ENCODE results near the gene SSBP3. TPM values are rescaled to one million over a fixed set of nuclear protein-coding genes. Genes with fewer than 3 reads are reported as not detected.

The SSBP3 gene
- total and polyA plus RNA-seq, 9 of the 15 experiments (the other 6 are each of a cell fraction or from before 2014, with no cell fraction given): 8.7 to 108 (median 33.8) TPM

DNA sequence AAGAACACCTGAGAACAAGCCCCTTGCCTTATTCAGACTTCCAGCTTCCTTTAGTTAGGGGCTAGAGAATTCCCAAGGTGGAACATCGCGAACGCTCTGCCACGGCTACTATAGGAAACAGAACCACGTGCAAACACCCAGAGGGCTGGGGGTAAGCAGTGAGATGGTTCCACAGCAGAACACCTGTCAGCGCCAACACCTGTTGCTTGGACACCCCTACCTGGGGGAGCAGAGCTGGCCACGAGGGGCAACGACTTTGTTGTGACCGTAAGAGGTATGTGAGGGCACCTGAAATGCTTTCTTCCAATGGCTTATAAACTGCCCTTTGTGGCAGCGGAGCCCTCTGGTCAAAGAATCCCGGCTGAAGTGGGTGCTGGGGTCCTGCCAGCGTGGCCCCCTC lies 155.5 kb downstream of the SSBP3 start (continued):
- TF ChIP-seq PHB2 (IDR thresholded peaks at IDR 0.05; ENCODE audit: low read depth): no peak
- no peak for TF ChIP-seq ESRRA (IDR thresholded peaks at IDR 0.05; ENCODE audit: borderline replicate concordance, low read depth)
- no peak for TF ChIP-seq CEBPG (CRISPR knock-in tag; IDR thresholded peaks at IDR 0.05)
- no peak for TF ChIP-seq CEBPG (tag; conservative IDR thresholded peaks at IDR 0.05 in 1 of 2, IDR thresholded peaks at IDR 0.05 in 1 of 2)
- no peak for TF ChIP-seq ZNF134 (CRISPR knock-in tag; conservative IDR thresholded peaks at IDR 0.05)
- no peak for TF ChIP-seq ZKSCAN3 (CRISPR knock-in tag; IDR thresholded peaks at IDR 0.05)
- TF ChIP-seq CC2D1A (IDR thresholded peaks at IDR 0.05): no peak
- TF ChIP-seq, protein P1, sequence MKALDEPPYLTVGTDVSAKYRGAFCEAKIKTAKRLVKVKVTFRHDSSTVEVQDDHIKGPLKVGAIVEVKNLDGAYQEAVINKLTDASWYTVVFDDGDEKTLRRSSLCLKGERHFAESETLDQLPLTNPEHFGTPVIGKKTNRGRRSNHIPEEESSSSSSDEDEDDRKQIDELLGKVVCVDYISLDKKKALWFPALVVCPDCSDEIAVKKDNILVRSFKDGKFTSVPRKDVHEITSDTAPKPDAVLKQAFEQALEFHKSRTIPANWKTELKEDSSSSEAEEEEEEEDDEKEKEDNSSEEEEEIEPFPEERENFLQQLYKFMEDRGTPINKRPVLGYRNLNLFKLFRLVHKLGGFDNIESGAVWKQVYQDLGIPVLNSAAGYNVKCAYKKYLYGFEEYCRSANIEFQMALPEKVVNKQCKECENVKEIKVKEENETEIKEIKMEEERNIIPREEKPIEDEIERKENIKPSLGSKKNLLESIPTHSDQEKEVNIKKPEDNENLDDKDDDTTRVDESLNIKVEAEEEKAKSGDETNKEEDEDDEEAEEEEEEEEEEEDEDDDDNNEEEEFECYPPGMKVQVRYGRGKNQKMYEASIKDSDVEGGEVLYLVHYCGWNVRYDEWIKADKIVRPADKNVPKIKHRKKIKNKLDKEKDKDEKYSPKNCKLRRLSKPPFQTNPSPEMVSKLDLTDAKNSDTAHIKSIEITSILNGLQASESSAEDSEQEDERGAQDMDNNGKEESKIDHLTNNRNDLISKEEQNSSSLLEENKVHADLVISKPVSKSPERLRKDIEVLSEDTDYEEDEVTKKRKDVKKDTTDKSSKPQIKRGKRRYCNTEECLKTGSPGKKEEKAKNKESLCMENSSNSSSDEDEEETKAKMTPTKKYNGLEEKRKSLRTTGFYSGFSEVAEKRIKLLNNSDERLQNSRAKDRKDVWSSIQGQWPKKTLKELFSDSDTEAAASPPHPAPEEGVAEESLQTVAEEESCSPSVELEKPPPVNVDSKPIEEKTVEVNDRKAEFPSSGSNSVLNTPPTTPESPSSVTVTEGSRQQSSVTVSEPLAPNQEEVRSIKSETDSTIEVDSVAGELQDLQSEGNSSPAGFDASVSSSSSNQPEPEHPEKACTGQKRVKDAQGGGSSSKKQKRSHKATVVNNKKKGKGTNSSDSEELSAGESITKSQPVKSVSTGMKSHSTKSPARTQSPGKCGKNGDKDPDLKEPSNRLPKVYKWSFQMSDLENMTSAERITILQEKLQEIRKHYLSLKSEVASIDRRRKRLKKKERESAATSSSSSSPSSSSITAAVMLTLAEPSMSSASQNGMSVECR (CRISPR knock-in tag; IDR thresholded peaks at IDR 0.05): no peak
